Adrenal gland (tissue), 5 donors: ENCODE measurements around the gene MIF4GD.

Experiments
- CTCF ChIP-seq, 6 experiments: fragments of 450-650 bp in 4 of 6; fragments of 200-600 bp in 2 of 6; sonication (generic) in 1 of 6; IDR thresholded peaks; 1 replicate in 5 of 6; 2 replicates in 1 of 6; pipeline versions ENCODE4 v1.5.1 to v1.8.0; 2016 to 2021; ENCODE audit warnings: antibody characterized with exemption in 6 of 6, mild to moderate bottlenecking in 2 of 6, moderate library complexity in 1 of 6
- POLR2A ChIP-seq, 2 donors: fragments of 450-650 bp; IDR thresholded peaks; one replicate each; pipeline ENCODE4 v1.6.1; 2017; ENCODE audit warnings: antibody characterized with exemption in 2 of 2, mild to moderate bottlenecking in 2 of 2, moderate library complexity in 1 of 2
- donor health status: DM: no; HTN: no; CAD: no.

- no peak for TF ChIP-seq POLR2A (IDR thresholded peaks at IDR 0.05)
- TF ChIP-seq CTCF (IDR thresholded peaks at IDR 0.05), result no peak
These were observed 21.0 kb downstream of the MIF4GD start for GRCh38 chr17:75250009-75250471.
